Gastroesophageal sphincter (tissue), 3 donors: ENCODE measurements around the gene AMDHD1.

ENCODE experiments used
- POLR2A ChIP-seq, 2 donors: fragments of 450-650 bp; IDR thresholded peaks; one replicate each; pipeline ENCODE4 v1.6.1; 2017; ENCODE audit warnings: antibody characterized with exemption in 2 of 2, mild to moderate bottlenecking in 2 of 2, moderate library complexity in 1 of 2
- TF ChIP-seq, protein P1 (sequence below), 4 experiments: fragments of 200-600 bp in 2 of 4; fragments of 450-650 bp in 2 of 4; sonication (generic) in 1 of 4; IDR thresholded peaks; one replicate each; pipeline ENCODE4 v1.5.1; 2017 to 2019; ENCODE audit warnings: antibody characterized with exemption in 4 of 4, mild to moderate bottlenecking in 2 of 4, moderate library complexity in 2 of 4

DNA sequence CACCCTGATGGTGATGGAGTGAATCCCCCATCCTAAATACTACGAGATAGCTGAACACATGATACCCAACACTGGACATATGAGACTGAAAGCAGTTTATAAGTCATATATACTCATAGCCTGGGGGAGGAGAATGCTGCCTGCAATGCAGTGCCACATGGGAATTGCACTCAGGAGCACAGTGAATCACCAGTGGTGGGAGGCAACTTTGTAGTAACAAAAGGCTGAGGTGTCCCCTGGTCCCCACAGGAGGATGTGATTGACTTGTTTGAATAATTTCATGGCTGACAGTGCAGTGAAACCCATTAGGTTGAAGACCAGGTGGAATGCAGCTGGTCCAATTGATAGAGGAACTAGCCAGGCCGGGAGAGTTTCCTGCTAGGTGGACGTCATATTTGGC lies 20.9 kb upstream of the AMDHD1 start:
- no peak for TF ChIP-seq POLR2A (IDR thresholded peaks at IDR 0.05)
- TF ChIP-seq, protein P1, sequence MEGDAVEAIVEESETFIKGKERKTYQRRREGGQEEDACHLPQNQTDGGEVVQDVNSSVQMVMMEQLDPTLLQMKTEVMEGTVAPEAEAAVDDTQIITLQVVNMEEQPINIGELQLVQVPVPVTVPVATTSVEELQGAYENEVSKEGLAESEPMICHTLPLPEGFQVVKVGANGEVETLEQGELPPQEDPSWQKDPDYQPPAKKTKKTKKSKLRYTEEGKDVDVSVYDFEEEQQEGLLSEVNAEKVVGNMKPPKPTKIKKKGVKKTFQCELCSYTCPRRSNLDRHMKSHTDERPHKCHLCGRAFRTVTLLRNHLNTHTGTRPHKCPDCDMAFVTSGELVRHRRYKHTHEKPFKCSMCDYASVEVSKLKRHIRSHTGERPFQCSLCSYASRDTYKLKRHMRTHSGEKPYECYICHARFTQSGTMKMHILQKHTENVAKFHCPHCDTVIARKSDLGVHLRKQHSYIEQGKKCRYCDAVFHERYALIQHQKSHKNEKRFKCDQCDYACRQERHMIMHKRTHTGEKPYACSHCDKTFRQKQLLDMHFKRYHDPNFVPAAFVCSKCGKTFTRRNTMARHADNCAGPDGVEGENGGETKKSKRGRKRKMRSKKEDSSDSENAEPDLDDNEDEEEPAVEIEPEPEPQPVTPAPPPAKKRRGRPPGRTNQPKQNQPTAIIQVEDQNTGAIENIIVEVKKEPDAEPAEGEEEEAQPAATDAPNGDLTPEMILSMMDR (IDR thresholded peaks at IDR 0.05) = no peak
